Fibroblast of skin of scalp (primary cell): Measurements from ENCODE around the gene CD22.

Experiments
- DNase-seq: peaks from one replicate; pipeline ENCODE4 v3.0.0-alpha.2; 2013

The CD22 gene

GRCh38 chr19:35295792-35296462, 33.1 kb upstream of the CD22 start:
- DNase-seq, result no peak

GRCh38 chr19:35296644-35297514, 32.1 kb upstream of the CD22 start:
- no peak for DNase-seq

GRCh38 chr19:35297515-35297848, 31.5 kb upstream of the CD22 start:
- DNase-seq, result no peak

GRCh38 chr19:35297922-35298321, 31.1 kb upstream of the CD22 start:
- no peak for DNase-seq

GRCh38 chr19:35298561-35298972, 30.4 kb upstream of the CD22 start:
- DNase-seq, result no peak

- DNase-seq, result no peak
These were observed 29.3 kb upstream of the CD22 start for GRCh38 chr19:35299523-35300338.

- DNase-seq, result no peak
These were observed 28.7 kb upstream of the CD22 start for GRCh38 chr19:35300339-35300649.

GRCh38 chr19:35301961-35302360, 27.0 kb upstream of the CD22 start:
- DNase-seq, result no peak

- no peak for DNase-seq
These were observed 26.5 kb upstream of the CD22 start for GRCh38 chr19:35302446-35302845.

GRCh38 chr19:35303357-35303915, 25.6 kb upstream of the CD22 start:
- no peak for DNase-seq

GRCh38 chr19:35304036-35304435, 25.0 kb upstream of the CD22 start:
- DNase-seq, result no peak

GRCh38 chr19:35305181-35305580, 23.8 kb upstream of the CD22 start:
- DNase-seq, result no peak

- DNase-seq, result no peak
These were observed 22.3 kb upstream of the CD22 start for GRCh38 chr19:35306473-35307246.

- DNase-seq, result no peak
These were observed 21.1 kb upstream of the CD22 start for GRCh38 chr19:35307931-35308330.

GRCh38 chr19:35308910-35309309, 20.1 kb upstream of the CD22 start:
- DNase-seq, result no peak

- DNase-seq, result no peak
These were observed 19.3 kb upstream of the CD22 start for GRCh38 chr19:35309481-35310279.

- no peak for DNase-seq
These were observed 18.7 kb upstream of the CD22 start for GRCh38 chr19:35310331-35310730.

GRCh38 chr19:35310811-35311465, 18.0 kb upstream of the CD22 start:
- no peak for DNase-seq

- DNase-seq, result no peak
These were observed 16.9 kb upstream of the CD22 start for GRCh38 chr19:35311901-35312665.

GRCh38 chr19:35313587-35313986, 15.4 kb upstream of the CD22 start:
- DNase-seq, result no peak
